GM03348 (cell line): Measurements from ENCODE around the gene P2RX7.

Source experiments
- DNase-seq: peaks from one replicate; pipeline ENCODE4 v3.0.0; 2012; ENCODE audit warnings: low spot score

The P2RX7 gene

GRCh38 chr12:121110211-121110940 is 22.3 kb upstream of the P2RX7 start:
- peak; percentile 83 for DNase-seq

- DNase-seq: no peak
These were observed 21.0 kb upstream of the P2RX7 start for GRCh38 chr12:121111684-121112083.

- no peak for DNase-seq
These were observed 20.2 kb upstream of the P2RX7 start for GRCh38 chr12:121112496-121112895.

DNA sequence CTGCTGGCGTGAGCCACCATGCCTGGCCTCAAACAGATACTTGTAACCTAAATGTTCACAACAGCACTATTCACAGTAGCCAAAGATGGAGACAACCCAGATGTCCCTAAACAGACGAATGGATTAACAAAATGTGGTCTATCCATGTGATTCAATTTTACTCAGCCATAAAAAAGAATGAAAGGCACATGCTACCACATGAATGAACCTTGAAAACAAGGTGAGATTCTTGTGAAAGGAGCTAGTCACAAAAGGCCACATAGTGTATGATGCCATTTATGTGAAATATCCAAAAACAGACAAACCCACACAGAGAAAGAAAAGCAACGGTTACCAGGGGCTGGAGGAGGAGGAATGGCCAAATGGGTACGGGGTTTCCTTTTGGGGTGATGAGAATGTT is 19.6 kb upstream of the P2RX7 start:
- DNase-seq: no peak

DNA sequence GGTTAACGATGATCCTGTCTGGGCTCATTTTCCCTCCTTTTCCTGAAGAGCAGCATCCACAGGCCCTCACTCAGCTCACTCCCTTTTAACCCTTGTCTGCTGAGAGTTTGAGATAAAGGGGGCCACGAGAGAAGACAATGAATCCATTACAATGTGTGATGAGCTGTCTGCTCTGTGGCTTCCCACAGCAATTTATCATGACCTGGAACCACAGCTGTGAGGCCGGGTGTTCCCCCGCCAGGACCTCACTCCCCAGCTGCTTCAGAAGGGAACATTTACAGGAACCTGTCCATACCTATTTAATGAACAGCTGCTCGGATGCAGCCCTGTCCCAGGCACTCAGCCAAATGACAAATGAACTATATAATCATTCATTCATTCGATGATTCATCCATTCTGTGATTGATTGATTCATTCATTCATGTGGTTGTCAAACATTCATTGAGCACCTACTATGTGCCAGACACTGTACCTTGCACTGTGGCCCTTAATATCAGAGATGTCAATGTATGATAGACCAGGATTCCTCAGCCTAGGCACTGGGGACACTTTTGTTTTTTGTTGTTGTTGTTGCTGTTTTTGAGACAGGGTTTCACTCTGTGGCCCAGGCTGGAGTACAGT is 18.5 kb upstream of the P2RX7 start:
- DNase-seq: no peak

DNA sequence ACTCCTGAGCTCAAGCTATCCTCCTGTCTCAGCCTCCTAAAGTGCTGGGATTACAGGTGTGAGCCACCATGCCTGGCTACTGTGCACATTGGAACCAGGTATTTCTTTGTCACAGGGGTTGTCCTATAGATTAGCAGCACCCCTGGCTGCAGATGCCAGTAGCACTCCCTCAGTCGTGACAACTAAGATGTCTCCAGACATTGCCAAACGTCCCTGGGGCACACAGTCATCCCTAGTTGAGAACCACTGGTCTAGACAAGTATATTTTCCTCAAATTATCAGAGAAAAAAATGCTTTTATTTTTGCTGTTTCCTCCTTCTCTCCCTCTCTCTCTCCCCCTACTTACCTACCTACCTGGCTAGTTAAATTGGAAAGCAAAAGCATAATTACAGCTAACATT is 17.9 kb upstream of the P2RX7 start:
- DNase-seq: no peak

- DNase-seq: no peak
These were observed 17.1 kb upstream of the P2RX7 start for GRCh38 chr12:121115530-121115929.

GRCh38 chr12:121116318-121117225 is 16.1 kb upstream of the P2RX7 start:
- DNase-seq: no peak

DNA sequence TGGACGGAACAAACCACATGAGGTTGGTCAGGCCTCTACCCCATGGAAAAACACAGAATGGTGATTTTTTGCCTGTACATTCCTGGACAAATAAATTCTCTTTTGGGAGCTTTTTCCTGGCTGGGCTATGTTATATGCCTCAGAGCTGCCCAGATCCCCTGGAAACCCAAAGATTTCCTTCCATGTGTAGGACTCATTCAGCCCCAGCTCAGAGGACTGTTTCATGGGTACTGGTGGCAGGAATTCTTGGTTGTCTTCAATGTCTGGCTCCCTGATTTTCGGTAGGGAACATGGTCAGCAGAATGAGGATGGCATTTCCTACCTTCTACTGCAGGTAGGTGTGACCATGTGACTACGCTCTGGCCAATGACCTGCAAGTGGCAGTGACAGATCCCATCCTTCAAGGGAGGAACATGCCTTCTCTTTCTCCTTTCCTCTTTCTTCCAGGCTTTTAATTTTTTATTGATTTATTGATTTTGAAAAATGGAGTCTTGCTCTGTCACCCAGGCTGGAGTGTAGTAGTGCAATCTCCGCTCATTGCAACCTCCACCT is 15.4 kb upstream of the P2RX7 start:
- DNase-seq: no peak

- DNase-seq: no peak
These were observed 12.4 kb upstream of the P2RX7 start for GRCh38 chr12:121120323-121120722.

- no peak for DNase-seq
These were observed 11.5 kb upstream of the P2RX7 start for GRCh38 chr12:121120989-121121755.

GRCh38 chr12:121121805-121122204 is 10.9 kb upstream of the P2RX7 start:
- no peak for DNase-seq

GRCh38 chr12:121123488-121123887 is 9.2 kb upstream of the P2RX7 start:
- no peak for DNase-seq

- peak; percentile 72 for DNase-seq
These were observed 8.1 kb upstream of the P2RX7 start for GRCh38 chr12:121124402-121125109.

- DNase-seq: no peak
These were observed 5.2 kb upstream of the P2RX7 start for GRCh38 chr12:121127501-121127900.

GRCh38 chr12:121128908-121129810 is 3.5 kb upstream of the P2RX7 start:
- peak; percentile 75 for DNase-seq

DNA sequence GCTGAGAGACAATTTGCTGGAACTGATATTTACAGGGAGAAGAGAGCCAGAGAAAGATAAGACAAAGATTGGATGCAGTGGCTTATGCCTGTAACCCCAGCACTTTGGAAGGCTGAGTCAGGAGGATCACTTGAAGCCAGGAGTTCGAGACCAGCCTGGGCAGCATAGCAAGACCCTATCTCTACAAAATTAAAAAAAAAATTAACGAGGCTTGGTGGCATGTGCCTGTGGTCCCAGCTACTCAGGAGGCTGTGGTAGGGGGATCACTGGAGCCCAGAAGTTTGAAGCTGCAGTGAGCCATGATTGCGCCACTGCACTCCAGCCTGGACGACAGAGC is 2.9 kb upstream of the P2RX7 start:
- no peak for DNase-seq

DNA sequence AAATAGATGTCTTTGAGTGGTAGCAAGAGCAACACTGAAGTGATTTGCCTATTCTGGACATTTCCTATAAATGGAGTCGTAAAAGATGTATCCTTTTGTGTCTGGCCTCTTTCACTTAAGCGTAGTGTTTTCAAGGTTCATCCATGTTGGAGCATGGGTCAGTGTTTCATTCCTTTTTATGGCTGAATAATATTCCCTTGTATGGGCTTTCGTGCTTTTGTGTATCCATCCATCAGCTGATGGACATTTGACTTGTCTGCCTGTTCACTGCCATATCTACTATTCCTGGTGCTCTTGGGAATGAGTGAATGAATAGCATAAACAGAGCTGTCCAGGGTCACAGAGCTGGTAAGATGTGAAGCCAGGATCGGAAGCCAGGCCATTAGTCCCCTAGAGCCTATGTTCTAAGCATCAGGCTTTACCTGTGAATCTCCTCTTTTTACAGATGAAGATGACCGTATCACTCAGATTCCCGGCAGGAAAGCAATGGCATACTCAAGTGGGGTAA is 1.8 kb upstream of the P2RX7 start:
- no peak for DNase-seq

DNA sequence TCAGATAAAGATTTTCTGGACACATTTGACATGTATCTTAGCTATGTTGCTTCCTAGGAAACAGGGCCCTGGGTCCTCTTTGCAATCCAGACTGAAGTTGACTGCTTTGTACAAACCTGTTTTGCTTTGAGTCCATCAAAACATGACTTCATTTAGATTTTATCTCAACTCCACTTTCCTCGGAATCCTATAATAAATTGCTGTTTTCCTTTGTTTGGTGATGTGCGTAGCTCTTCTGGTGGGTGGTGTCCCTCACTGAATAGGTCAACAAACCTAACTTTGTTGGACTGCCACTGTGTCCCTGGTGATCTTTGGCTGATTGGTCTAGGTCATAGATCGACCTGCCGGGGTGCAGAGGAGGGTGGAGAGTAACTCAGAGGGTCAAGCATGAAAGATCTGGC is 735 bp upstream of the P2RX7 start:
- DNase-seq: no peak

DNA sequence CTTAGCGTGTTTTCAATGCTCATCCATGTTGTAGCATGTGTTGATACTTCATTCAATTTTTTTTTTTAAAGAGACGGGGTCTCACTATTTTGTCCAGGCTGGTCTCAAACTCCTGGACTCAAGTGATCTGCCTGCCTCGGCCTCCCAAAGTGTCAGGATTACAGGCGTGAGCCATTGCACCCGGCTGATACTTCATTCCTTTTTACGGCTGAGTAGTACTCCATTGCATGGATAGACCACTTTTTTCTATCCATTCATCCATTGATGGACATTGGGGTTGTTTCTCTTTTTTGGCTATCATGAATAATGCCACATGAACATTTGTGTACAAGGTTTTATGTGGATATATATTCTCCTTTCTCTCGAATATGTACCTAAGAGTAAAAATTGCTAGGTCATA is 1.2 kb downstream of the P2RX7 start:
- no peak for DNase-seq
